Right lung (tissue), 5 donors: ENCODE results near the gene ABCC4. TPM values are rescaled to one million over a fixed set of nuclear protein-coding genes. Genes with fewer than 3 reads are reported as not detected.

Source experiments
- DNase-seq, 2 donors: peaks; one replicate each; pipeline ENCODE4 v3.0.0-alpha.2; 2013
- polyA plus RNA-seq, 5 donors: library from polyadenylated mRNA; unstranded; fragments of 120-200 nt; gene quantifications; one replicate each; pipeline versions ENCODE4 v1.2.1 to v1.2.3, GENCODE V29; 2013; ENCODE audit warnings: inconsistent platforms in 1 of 5, low replicate concordance in 1 of 5; ENCODE audit not compliant: insufficient read length in 5 of 5, insufficient read depth in 1 of 5

Gene ABCC4
- polyA plus RNA-seq, 5 donors, result 26.3 to 53.0 (median 42.0) TPM

GRCh38 chr13:95156208-95156607, 145.0 kb downstream of the ABCC4 start:
- DNase-seq, result no peak

GRCh38 chr13:95155504-95155903, 145.7 kb downstream of the ABCC4 start:
- no peak for DNase-seq

GRCh38 chr13:95155093-95155492, 146.2 kb downstream of the ABCC4 start:
- DNase-seq, result no peak

DNA sequence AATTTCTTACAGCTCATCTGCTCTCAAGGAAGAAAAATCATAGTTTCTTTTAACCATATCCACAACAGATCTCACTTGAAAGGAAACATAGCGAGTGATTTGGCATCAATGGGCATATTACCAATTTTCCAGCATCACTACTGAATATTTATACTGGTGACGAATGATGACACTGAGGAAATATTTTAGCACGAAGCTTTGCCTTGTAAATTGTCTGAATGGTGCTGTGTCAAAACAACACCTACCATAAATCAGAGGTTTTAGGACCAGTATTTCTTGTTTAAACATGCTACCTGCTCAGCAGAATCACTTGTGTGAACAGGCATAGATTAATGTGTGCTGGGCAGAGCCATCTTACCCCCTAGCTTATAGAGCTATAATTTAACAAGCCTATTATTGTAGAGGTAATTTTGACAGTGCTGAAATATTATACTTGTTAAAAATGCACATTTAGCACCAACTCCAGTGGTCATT, 146.8 kb downstream of the ABCC4 start:
- DNase-seq, result no peak

GRCh38 chr13:95153647-95154412, 147.4 kb downstream of the ABCC4 start:
- no peak for DNase-seq

DNA sequence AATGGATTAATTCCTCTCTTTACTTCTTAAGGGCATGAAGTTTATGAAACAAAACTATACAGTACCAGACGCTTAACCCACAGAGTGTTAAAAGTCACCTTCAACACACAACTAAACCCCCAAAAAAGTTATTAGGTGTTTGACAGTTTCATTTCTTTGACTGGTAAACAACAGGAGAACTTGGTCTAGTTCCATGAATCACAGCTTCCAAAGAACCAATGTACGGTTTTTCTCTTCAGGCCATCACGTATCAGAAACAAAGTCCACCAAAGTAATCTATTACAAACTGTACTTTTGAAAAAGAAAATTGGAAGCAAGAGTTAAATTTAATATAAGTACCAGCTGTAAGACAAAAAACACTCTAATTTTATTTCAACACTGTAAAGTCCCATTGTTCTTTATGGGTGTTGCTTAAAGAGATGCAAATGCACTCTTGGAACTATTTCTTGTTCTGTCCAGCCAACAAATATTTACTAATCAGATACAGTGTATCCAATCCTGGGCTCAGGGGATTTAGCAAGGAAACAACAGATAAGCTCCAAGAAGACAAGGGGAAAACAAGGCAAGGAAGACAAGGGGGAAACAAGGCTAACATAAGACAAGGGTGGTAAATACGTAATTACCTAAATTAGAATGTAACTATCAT, 149.2 kb downstream of the ABCC4 start:
- DNase-seq, result peak; percentile 38 to 65

DNA sequence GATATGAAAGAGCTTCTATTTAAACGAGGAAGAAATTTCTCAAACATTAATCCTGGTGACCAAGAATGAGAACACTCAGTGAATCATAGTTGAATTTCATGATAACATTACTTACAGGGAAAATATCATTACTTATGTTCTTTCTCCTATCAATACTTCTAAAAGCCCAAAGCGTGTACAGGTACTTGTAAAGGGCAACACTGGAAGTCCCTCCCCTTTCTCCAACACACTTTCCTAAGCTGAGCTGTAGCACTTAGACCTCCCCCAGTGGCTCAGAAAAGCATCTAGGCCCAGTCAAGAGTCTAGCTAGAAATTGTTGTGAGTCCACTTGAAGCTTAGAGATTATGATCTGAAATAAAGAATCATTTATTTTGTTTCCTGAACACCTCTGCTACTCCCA, 150.7 kb downstream of the ABCC4 start:
- no peak for DNase-seq

DNA sequence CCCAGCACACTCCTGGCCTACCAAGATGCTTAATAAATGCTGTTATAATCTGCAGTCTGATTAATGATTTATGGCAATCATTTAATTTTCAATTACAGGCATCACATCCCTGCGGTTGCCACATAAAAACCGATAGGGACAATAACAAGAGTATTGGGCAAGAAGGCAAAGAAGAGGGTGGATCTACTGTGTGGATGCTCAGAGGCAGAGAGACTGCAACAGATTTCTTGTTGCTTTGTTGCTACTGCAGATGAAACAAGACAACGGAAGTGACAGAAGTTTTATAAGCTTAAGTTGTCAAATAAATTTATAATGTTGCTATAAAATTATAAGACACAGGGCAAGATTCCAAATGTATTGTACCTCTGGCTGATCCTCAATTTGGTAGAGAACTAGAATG, 154.8 kb downstream of the ABCC4 start:
- DNase-seq, result no peak

DNA sequence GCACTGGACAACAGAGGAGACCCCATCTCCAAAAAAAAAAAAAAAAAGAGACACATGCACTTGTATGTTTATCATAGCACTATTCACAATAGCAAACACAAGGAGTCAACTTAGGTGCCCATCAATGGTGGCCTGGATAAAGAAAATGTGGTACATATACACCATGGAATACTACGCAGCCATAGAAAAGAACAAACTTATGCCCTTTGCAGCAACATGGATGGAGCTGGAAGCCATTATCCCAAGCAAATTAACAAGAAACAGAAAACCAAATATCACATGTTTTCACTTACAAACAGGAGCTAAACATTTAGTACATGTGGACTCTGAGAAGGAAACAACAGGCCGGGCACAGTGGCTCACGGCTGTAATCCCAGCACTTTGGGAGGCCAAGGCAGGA, 155.7 kb downstream of the ABCC4 start:
- no peak for DNase-seq

GRCh38 chr13:95140502-95140901, 160.7 kb downstream of the ABCC4 start:
- no peak for DNase-seq

DNA sequence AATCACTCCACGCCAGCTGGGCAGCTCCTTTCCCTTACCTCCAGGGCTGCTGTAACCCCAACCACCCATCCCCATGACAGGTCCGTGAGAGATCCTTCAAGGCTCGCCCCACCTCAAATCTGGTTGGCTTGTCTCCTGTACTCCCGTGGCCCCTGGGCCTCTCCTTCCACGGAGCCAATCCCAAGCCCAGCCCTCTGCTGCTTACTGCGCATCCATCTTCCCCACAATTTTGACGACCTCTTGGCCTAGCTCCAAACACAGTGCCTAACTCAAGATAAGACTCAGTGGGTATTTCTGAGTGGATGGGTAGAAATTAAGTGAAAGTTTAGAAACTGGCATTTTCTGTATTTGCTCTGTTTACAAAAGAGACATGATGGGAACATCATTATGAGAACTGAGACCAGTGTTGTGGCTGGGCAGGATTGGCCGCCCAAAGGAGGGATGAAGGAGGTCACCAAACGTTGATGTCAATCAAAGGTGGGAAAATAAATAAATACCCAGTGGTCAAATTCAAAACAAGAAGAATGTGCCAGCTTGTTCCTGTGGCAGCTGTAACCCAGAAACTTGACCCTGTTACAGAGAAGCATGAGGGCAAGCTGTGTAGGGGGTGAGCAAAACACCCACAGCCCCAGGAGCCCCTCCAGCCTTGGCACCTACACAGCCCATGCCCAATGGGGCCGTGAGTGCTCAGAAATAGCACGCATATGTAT, 162.2 kb downstream of the ABCC4 start:
- DNase-seq, result no peak

DNA sequence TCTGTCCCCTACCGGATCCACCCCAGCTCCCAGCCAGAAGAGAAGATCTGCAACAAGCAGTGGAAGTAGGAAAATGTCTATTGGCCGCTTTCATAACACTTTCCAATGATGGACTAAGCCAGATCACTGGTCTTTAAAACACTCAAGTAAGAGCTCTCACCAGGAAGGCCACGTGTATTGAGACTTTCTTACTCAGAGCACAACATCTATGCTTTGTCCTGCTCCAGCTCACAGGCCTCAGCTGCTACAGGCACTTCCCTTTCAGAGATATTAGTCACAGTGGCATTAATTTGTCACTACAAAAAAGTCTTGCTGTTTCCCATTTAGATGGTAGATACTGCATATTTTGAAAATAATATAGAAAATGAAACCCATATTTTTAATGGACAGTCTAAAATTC, 164.2 kb downstream of the ABCC4 start:
- DNase-seq, result no peak

DNA sequence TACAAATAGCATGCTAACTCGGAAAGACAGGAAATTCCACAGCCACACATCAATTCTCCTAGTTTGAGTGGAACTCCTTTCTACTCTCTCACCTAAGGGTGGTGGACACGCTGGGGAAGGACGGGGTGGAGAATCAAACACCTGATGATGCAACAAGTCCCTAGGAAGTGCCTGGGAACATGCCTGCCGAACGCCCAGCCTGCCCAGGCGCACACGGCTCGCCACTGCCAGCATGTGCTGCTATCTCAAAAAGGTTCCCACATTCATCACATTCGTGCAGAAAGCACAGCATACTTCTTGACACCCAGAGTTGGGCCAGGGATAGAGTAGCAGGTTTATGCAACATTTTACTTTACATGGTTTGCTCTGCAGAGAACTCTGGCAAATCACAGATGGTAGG, 164.6 kb downstream of the ABCC4 start:
- DNase-seq, result no peak

DNA sequence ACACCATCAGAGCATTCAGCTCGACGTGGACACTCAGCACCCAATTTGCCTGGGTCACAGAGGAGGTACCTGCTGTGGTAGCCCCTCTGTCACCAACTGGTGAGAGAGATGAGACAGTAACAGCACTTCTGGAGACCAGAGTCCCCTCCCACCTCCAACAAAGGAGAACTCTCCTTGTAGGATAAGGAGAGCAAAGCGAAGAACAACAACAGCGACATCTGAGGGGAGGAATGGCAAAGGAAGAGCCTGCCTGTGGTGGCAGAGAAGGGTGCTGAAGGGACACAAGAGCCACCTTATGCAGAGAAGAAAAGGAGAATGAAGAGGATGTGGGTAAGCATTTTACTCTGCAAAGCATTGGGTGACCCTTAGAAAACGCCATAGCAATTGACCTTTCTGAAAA, 167.8 kb downstream of the ABCC4 start:
- no peak for DNase-seq

- DNase-seq, result no peak
Observed at GRCh38 chr13:95129004-95129403, 172.2 kb downstream of the ABCC4 start.

DNA sequence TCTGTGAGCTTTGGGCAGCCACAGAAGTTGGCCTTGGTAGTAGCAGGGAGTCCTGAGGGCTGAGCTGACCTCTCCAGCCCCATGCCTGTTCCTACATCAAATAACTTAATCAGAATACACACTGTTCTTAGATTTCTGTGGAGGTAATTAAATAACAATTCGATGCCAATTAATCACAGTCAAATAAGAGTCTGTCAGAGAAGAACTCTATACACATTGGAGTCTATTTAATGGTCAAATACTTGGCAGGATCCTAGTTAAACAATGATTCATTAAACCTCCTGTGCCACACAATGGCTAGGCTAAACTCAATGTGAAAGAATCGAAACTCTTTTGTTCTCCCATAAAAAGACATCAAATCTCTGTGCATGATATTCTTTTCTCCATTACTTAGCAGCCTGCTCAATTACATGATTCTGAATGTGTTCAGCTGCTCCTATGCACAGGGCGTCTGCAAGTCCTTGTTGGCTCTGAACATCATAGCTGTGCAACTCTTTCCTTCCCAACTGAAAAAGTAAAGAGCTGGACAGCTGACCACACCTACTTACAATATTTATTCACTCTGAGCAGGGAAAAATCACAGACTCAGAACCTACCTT, 173.1 kb downstream of the ABCC4 start:
- no peak for DNase-seq

GRCh38 chr13:95124959-95125358, 176.3 kb downstream of the ABCC4 start:
- DNase-seq, result no peak

- DNase-seq, result no peak
Observed at GRCh38 chr13:95123726-95124125, 177.5 kb downstream of the ABCC4 start.

GRCh38 chr13:95122063-95122462, 179.2 kb downstream of the ABCC4 start:
- DNase-seq, result no peak

GRCh38 chr13:95121516-95121915, 179.7 kb downstream of the ABCC4 start:
- no peak for DNase-seq

DNA sequence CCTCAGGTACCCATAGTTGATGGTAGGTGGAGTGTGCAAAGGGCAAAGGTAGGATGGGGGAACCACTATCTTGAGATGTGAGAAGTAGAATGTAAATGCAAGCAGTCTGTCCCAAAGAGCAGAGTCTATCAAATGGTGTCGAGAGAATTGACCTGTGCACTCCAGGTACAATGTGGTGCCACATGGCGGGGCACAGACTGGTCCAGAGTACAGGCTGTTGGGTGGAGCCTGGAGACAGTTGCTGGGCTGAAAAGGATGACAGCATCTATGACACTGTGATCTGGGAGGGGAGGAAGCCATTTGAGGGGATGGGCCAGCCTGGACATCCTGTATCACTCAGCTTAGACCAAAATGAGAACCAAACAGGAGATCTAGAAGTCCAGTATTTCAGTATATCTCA, 180.6 kb downstream of the ABCC4 start:
- no peak for DNase-seq

- no peak for DNase-seq
Observed at GRCh38 chr13:95118541-95119324, 182.5 kb downstream of the ABCC4 start.
